Melanocyte of skin (primary cell): ENCODE measurements around the gene PPM1G. TPM values are rescaled to one million over a fixed set of nuclear protein-coding genes. Genes with fewer than 3 reads are reported as not detected.

Experiments
- total RNA-seq, 2 donors: library from RNA; depleted of rRNA; stranded (reverse); fragments of >200 nt; gene quantifications; 2 replicates each; pipeline ENCODE4 v1.2.3, GENCODE V29; 2012

The PPM1G gene, protein sequence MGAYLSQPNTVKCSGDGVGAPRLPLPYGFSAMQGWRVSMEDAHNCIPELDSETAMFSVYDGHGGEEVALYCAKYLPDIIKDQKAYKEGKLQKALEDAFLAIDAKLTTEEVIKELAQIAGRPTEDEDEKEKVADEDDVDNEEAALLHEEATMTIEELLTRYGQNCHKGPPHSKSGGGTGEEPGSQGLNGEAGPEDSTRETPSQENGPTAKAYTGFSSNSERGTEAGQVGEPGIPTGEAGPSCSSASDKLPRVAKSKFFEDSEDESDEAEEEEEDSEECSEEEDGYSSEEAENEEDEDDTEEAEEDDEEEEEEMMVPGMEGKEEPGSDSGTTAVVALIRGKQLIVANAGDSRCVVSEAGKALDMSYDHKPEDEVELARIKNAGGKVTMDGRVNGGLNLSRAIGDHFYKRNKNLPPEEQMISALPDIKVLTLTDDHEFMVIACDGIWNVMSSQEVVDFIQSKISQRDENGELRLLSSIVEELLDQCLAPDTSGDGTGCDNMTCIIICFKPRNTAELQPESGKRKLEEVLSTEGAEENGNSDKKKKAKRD
- total RNA-seq: 10 to 100 TPM; 48.9 to 98.6 TPM

DNA sequence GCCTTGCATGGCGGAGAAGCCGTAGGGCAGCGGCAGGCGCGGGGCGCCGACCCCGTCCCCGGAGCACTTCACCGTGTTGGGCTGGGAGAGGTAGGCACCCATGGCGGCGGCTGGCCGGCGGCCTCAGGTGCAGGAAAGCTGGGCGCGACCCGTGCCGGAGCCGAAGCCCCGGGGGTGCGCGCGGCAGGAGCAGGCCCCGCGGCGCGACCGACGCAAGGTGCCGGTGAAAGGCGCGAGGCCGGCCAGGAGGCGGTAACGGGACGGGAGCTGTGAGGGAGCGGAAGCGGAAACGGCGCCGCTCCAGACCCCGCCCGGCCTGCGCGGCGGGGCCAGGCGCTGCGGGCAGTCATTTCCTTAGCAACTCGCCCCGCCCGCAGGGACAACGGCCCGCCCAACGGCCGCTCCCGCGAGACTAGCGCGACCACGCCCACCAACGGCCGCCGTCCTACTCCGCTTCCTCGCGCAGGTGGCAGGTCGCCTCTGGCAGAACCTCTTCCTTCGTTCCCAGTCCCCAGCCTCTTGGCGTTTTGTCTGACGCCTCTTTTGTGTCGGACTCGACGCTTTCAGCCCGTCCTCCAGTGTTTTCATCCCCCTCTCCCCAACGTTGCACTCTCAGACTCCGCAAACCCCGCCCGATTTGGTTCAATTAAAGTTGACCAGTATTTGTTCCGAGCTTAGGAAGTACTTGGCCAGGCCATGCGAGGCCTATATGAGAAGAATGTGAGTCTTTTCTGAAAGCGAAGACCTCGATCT, at the start of gene PPM1G:
Gene PPM1G, minus strand, starts transcription at position 271 of the 753 bp plus-strand sequence. Its CDS starts 169 bp downstream, at position 102.

DNA sequence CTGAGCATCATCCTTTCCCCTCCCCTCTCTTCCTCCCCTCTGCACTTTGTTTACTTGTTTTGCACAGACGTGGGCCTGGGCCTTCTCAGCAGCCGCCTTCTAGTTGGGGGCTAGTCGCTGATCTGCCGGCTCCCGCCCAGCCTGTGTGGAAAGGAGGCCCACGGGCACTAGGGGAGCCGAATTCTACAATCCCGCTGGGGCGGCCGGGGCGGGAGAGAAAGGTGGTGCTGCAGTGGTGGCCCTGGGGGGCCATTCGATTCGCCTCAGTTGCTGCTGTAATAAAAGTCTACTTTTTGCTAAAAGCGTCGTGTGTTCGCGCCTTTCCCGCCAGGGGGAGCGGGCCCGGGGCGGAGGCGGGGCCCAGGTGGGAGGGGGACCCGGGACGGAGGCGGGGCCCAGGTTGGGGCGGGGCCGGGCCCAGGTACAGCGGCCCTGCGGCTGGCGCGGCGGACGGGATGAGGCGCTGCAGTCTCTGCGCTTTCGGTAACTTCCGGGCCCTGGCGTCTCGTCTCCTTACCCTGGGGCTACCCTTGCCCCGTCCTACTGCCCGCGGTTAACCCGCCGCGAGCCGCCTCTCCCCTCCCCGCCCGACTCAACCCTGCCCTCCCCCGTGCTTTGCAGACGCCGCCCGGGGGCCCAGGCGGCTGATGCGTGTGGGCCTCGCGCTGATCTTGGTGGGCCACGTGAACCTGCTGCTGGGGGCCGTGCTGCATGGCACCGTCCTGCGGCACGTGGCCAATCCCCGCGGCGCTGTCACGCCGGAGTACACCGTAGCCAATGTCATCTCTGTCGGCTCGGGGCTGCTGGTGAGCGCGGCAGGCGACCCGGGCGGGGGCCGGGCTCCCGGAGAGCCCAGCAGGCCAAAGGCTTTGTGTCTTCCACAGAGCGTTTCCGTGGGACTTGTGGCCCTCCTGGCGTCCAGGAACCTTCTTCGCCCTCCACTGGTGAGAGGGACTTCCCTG, 32.8 kb upstream of the PPM1G start, which contains the start of gene KRTCAP3:
Gene KRTCAP3, plus strand, starts transcription at position 424 of the 962 bp plus-strand sequence. Its CDS starts 32 bp downstream, at position 456.

DNA sequence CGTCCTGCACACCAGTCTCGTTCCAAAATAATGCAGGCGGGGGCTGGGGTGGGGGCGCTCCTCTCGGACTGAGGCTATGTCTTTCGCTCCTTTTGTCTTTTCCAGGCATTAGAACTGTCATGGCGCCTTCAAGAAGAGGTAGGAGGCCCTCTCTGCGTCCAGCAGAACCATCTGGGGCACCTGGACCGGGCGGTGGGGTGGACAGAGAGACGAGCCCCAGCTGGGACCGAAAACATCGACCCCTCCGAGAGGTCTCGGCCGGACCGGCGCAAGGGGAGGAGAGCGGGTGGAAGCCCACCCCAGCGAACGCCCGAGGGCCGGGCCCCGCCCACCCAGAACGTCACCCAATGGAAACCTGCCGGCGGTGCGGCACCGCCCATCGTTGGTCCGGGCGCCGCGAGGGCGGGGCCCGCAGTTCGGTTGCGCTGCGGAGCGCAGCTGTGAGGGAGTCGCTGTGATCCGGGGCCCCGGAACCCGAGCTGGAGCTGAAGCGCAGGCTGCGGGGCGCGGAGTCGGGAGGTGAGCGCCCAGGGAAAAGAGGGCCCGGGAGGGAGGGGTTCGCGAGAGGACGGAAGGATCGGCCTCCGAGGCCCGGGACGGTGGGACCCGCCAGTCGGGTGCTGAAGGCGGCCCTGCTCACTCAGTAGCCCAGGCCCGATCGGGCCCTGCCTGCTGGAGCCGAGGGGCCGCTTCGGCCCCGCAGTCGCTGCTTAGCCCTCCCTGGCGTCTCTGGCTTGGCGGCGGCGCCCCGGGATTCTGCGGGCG, 19.0 kb upstream of the PPM1G start, which contains the start of gene NRBP1:
Gene NRBP1, plus strand, starts transcription at position 419 of the 765 bp plus-strand sequence. CDS start 4,643 bp downstream, outside the sequence.

DNA sequence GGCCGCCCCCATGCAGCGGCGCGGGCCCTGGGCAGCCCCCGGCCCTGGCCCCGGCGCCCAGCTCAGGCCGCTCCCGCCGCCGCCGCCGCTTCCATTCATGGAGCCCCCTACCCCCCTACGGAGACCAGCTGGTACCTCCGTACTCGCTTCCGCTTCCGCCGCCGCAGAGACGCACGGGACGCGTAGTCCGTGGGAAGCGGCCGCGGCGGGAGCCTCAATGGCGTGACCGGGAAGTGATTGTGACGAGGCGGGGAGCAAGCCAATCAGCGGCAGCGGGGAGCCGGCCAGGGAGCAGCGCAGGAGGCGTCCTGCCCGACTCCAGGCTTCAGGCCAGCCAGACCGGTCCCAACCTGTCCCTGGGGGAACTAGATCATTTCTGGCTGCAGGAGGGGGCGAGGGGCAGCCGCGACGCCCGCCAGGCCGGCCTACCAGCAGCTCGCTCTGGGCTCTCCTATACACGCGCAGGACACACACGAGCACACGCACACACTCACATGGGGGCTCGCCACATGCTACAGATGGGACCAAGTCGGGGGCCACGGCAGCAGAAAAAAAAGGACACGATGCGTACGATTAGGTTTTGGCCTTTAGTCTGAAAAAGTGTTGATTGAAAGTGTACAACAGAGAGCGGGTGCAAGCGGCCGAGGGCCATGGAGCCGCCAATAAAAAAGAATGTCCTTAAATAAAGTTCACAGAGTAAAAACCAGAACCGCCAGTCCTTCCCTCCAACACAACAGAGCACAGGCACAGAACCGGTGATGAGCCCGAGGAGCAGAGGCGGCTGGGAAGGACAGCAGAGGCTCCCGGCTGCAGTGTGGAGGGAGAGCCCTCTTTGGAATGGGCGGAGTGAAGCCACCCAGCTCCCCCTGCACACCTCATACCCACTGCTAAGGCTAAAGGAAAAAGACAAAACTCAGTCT, 28.5 kb downstream of the PPM1G start, which contains the start of gene ZNF513:
Gene ZNF513, minus strand, starts transcription at position 109 of the 920 bp plus-strand sequence. CDS start 208 bp downstream, outside the sequence.

DNA sequence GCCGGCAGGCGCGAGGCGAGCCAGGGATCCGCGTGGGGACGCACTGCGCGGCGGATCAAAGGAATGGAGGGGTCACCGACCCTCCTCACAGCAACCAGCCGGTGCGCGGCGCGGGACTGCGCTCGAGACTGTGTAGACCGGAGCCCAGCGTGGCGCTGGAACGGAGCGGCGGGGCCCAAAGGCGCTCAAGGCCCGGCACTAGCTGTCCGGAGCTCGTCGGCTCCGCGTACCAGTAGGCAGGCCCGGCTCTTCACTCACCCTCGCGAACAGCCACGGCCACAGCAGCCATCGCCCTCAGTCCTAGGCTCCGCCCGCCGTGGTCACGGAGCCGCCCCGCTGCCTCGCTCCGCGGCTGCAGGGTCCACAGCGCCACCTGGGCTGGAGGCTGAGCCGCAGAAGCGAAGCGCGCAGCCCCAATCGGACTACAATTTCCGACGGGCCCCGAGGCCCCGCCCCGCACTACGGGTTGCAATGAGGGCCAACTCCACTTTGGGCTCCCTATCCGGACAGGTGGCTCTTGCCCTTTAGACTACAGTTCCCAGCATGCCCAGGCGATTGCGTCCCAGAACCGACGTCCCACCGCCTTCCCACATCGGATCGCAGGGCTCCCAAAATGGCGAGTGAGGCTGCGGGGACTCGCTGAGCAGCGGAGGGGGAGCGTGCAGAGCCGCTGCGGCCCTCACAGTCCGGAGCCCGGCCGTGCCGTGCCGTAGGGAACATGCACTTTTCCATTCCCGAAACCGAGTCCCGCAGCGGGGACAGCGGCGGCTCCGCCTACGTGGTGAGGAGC, 39.2 kb downstream of the PPM1G start, which contains the start of the genes EIF2B4 and SNX17:
Gene EIF2B4, minus strand, starts transcription at position 313 of the 790 bp plus-strand sequence. Its CDS starts 24 bp downstream, at position 289.
Gene SNX17, plus strand, starts transcription at position 591 of the 790 bp plus-strand sequence. Its CDS starts 128 bp downstream, at position 719.

DNA sequence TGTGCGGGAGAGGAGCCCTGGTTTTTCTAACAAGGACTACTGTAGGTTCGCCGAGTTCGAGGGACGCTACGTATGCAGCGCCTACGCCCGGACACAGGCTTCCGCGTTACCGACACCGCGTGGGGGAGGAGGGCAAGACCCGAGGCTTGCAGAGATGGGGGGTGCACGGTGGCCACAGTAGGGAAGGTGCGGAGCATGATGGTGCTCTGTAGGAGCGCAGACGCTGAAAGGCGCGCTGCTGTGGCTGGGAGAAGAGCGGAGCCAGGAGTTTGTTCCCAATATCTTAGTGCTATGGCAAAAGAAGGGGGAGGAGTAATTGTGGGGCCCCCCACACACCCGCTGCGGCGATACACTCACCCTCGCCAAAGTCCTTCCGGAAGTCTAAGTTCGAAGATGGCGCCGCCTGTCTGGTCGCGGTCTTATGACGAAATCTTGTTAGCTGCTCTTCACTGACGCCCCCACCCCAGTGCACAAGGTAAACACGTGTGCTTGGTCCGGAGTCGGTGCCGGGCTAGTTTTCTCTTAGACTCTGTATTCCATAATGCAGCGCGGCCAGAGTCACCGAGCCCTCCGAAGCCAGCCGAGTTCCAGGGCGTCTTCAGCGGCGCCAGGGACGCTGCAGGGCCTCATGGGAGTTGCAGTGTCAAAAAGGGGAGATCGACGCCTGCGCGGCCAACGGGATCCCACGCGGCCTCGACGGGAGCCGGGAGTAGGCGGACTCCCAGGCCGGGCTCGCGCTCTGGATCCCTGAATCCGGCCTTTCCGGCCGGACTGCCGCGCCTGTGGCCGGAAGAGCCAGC, 52.8 kb downstream of the PPM1G start, which contains the start of gene GTF3C2:
Gene GTF3C2, minus strand, starts transcription at position 383 of the 800 bp plus-strand sequence. CDS start 13,210 bp downstream, outside the sequence.

Other genes starting within 250 kb of the PPM1G start
- 100 to 1,000 TPM; 150 to 212 TPM for gene ATRAID, start 197.6 kb downstream of the PPM1G start, total RNA-seq
- 10 to 100 TPM; 35.8 to 87.9 TPM for gene SLC5A6, start 197.3 kb downstream of the PPM1G start, total RNA-seq
- 10 to 100 TPM; 23.7 to 41.3 TPM for gene CAD, start 192.2 kb downstream of the PPM1G start, total RNA-seq
- under 1 TPM in 1 of 2 donors, not detected in 1; 0.34 TPM for gene SLC30A3, start 146.5 kb downstream of the PPM1G start, total RNA-seq
- gene DNAJC5G, start 134.2 kb downstream of the PPM1G start, total RNA-seq: not detected
- not detected for gene TRIM54, start 127.2 kb downstream of the PPM1G start, total RNA-seq
- gene UCN, start 101.1 kb downstream of the PPM1G start, total RNA-seq: 1 to 10 TPM in 1 of 2 donors, under 1 TPM in 1; 0.67 to 2.1 TPM
- gene MPV17, start 86.5 kb downstream of the PPM1G start, total RNA-seq: 100 to 1,000 TPM in 1 of 2 donors, 10 to 100 TPM in 1; 88.2 to 118 TPM
- gene GTF3C2, start 52.8 kb downstream of the PPM1G start, total RNA-seq: 10 to 100 TPM; 45.1 to 57.6 TPM
- gene EIF2B4, start 39.3 kb downstream of the PPM1G start, total RNA-seq: 10 to 100 TPM; 25.5 to 28.6 TPM
- 100 to 1,000 TPM; 109 to 136 TPM for gene SNX17, start 39.0 kb downstream of the PPM1G start, total RNA-seq
- 1 to 10 TPM; 6.9 to 9.0 TPM for gene ZNF513, start 28.9 kb downstream of the PPM1G start, total RNA-seq
- 10 to 100 TPM; 89.9 to 95.3 TPM for gene NRBP1, start 19.0 kb upstream of the PPM1G start, total RNA-seq
- gene KRTCAP3, start 32.8 kb upstream of the PPM1G start, total RNA-seq: not detected
- 10 to 100 TPM; 16.0 to 22.4 TPM for gene IFT172, start 80.2 kb upstream of the PPM1G start, total RNA-seq
- 1 to 10 TPM in 1 of 2 donors, under 1 TPM in 1; 0.33 to 2.1 TPM for gene FNDC4, start 85.6 kb upstream of the PPM1G start, total RNA-seq
- gene GCKR, start 87.2 kb upstream of the PPM1G start, total RNA-seq: not detected
- 10 to 100 TPM; 17.6 to 26.0 TPM for gene ZNF512, start 173.5 kb upstream of the PPM1G start, total RNA-seq
- 1 to 10 TPM; 1.3 to 2.1 TPM for gene CCDC121, start 219.4 kb upstream of the PPM1G start, total RNA-seq
- gene GPN1, start 219.5 kb upstream of the PPM1G start, total RNA-seq: 10 to 100 TPM; 25.1 to 38.6 TPM